GM18498 (cell line): Measurements from ENCODE around the gene SURF4.
A peak's percentile ranks its signal among the peaks of the same experiment; 100 is the strongest.

ENCODE experiments used
- ATAC-seq: cut with Tn5 transposase; IDR thresholded peaks from one replicate; pipeline ENCODE4 v1.9.1; 2021; ENCODE audit warnings: mild to moderate bottlenecking, moderate library complexity; ENCODE audit not compliant: unreplicated experiment

SURF4 gene

DNA sequence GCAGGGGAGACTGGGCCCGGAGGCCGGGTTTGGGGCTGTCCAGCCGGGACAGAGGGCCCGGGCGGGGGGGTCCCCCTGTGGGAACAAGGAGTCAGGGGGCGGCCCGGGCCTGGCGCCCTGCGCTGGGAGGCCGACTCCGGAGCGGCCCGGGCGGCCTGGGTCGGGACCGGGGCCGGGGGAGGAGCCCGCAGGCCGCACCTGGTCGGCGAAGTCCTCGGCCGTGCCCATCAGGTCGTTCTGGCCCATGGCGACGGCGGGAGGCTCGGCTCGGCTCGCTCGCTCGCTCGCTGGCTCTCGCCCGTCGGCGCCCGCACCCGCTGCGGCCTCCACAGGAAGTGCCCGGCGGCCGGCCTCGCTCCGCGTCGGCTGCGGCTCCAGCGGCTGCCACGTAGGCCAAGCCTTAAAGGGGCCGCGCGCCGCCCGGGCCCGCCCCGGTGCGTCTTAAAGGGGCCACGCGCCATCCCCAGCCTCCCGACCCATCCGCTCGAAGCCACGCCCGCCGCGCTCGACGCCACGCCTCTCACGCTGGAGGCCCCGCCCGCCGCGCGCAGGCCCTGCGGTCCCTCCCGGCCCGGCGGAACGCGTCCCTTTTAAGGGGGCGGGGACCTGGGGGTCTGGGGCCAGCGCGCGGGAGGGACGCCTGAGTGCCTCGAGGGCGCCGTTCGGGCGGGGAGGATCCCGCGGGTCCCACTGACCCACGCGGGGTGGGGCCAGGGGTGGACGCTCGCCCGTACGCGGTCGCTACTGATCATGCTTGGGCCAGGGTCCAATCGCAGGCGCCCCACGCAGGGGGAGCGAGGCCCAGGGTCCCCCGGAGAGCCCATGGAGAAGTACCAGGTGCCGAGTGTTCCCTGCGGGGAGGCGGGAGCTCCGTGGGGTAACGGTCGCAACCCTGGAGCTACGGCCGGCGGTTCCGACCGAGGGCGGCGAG is at the start of gene SURF4, which contains the start of gene STKLD1:
Gene SURF4, minus strand, starts transcription at position 337 of the 931 bp plus-strand sequence. Its CDS starts 91 bp downstream, at position 246.
Gene STKLD1, plus strand, starts transcription at position 643 of the 931 bp plus-strand sequence. Its CDS starts 108 bp downstream, at position 751.
- peak; percentile 91 for ATAC-seq

DNA sequence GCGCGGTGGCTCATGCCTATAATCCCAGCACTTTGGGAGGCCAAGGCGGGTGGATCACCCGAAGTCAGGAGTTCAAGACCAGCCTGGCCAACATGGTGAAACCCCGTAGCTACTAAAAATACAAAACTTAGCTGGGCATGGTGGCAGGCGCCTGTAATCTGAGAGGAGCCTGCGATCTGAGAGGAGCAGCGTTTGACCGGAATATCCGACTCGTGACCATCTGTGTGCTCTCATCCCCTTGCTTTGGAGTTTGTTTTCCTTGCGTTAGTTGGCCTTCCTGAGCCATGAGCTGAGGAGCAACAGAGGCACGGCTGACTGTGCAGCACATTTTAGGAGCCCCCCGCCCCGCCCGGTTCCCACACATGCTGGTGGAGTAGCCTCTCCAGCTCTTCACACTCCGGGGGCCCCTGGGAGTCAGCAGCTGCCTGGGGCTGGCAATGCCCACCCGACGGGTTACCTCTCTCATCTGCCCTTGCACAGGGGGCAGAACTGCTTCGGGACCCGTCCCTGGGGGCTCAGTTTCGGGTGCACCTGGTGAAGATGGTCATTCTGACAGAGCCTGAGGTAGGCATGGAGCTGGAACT is 49.3 kb upstream of the SURF4 start:
- no peak for ATAC-seq

DNA sequence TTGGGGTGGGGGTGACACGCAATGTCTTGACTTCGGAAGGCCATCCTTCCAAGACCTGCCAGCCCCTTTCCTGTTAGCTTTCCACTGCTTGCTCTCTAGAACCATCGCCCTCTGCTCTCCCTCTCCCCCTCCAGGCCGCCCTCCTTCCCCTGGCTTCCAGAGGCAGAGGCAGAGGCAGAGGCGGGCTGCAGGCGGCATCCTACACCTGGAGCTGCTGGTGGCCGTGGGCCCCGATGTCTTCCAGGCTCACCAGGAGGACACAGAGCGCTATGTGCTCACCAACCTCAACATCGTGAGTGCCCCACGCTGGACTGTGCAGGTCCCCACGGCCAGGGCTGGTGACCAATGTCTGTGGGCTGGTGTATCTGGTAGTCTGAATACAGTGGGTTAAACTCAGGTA is 48.3 kb upstream of the SURF4 start:
- ATAC-seq: no peak

DNA sequence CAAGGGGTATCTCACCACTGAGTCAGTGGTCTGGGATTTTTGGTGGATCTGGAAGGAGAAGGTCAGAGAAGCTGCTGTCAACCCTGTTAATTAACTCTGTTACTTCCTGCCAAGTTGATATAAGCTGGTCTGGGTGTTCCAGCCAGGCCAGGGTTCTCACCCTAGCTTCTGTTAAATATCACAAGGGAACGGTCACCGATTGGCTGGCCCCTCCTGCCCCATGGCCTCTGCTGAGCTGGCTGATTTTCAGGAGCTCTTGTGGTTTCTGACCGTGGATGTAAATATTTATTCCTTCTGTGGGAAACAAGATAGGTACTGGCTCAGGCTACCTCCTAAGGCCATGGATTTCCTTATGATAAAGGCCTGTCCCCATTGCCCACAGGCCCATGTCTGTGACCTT is 47.4 kb upstream of the SURF4 start:
- ATAC-seq: no peak

DNA sequence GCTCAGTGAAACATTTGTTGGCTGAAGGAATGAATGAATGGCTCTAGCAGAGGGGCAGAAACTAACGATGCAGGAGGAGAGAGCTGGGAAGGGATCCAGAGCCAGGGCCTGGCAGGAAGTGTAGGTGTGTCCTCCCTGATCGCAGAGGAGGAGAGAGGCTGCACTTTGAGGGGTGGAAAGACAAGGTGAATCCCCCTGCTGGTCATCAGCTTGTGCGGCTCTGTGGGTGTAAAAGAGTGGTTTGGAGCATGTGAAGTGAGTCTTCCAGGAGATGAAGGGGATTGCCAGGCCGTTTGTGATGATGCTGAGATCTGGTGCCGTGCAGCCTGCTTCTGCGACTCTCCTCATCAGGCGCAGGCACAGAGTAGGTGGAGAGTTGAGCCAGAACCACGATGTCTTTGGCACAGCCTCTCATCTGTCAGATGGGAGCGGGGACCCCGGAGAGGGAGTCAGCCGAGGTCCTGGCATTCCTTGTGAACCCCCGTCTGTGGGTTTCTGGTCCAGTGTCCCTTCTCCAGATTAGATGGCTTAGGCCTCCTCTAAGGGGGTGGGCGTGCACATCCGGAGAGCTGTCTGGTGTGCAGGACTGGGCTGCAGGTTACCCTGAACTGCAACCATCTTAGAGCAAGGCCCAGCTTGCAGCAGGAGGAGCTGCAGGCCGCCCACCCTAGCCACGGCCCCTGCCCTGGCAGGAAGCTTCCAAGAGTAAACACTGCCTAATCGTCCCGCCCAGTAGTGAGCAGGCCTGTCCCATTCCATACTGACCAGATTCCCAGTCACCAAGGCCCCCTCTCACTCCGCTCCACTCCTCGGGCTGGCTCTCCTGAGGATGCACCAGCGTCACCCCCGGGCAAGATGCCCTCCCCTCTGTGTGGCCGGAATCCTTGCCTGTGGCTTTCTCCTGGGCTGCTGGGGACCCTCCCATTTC is 46.0 kb upstream of the SURF4 start, which contains the start of gene ADAMTS13:
Gene ADAMTS13, plus strand, starts transcription at position 753 of the 928 bp plus-strand sequence. Its CDS starts 77 bp downstream, at position 830.
- no peak for ATAC-seq

DNA sequence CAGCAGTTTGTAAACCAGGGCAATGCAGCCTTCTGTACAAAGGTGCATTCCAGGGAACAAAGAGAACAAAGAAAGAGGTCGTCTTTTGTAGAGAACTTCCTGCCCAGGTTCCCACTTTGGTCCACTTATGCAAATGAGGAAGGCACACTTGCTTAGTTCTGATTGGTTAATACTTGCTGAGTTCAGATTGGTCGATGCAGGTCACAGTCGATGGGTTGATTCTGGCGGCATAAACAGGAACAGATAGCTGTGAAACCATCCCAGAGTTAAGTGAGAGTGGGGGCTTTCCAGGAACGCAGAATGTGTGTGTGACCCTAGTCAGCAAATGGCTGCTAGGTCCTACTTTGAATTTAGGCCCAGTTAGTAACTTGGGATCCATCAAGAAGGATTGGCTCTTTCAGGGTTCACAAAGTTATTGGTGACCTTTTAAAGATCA is 44.5 kb upstream of the SURF4 start:
- ATAC-seq: no peak

DNA sequence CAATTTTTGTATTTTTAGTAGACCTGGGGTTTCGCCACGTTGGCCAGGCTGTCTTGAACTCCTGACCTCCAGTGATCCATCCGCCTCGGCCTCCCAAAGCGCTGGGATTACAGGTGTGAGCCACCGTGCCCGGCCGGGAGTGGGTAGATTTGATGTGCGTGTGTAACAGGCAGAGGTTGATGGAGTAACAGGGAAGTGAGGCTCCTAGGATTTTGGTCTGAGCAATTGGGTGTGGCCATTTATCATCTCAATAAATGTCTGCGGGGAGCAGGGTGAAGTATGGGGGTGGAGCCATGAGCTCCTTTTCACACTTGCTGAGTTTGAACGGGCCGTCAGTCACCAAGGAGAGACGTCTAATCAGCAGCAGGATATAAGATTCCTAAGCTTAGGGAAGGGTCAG is 43.1 kb upstream of the SURF4 start:
- ATAC-seq: no peak

DNA sequence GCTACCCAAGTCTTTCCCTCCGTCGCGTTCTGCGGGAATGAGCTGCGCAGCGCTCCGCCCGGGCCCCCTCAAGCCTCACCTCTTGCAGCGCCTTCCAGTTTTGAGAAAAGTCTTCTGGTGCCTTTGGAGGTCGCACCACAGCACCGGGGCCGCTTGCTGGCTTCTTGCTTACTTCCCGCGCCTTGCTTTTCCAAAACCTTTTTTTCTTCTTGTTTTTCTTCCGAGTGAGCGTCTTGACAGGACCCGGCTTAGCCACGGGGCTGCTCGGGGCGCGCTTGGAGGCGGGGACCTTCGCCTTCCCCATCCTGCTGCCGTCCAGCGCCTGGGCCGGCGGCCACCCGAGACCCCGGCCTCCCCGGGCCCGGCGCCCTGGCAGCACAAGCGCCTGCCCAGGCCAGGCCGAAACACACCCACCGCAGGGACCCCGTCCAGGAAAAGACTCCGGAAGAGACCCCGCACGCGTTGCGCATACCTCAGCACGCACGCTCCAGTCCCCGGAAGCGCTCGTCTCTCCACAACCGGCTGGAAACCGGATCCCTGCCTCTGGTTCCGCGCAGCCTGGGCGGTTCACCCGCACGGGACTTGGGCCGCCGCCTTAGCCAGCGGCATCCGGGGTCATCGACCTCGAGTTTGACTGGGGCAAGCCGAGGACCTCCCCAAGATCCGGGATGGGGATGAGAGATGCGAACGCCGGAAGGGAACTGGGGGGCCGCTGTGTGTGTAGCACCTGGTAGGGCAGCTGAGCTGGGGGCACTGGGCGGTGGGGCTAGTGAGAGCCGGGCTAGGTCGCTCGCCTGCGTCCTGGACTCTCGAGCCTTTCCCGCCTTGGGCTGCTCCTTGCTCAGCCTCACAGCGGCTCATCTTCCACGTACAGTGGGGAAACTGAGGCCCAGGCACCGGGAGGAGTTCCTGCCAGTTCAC is 41.9 kb upstream of the SURF4 start, which contains the start of gene REXO4:
Gene REXO4, minus strand, starts transcription at position 470 of the 921 bp plus-strand sequence. Its CDS starts 166 bp downstream, at position 304.
- ATAC-seq: peak; percentile 78

DNA sequence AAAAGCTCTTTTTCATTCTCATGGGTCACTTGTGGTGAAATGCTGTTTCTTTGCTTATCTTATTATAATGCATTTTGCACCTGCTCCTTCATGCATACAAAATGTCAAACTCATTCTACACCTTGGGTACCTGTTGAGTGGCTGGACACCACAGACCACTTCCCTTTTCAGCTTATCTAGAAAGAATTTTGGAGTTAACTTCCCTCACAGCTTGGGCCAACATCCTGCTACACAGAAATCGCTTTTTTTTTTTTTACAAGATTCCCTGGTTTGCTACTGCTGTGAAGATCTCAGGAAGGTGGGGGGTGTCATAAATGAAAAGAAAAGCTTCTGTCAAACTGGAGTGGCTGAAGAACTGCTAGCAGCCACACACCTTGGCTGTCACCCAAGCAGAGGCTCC is 39.3 kb upstream of the SURF4 start:
- ATAC-seq: no peak

DNA sequence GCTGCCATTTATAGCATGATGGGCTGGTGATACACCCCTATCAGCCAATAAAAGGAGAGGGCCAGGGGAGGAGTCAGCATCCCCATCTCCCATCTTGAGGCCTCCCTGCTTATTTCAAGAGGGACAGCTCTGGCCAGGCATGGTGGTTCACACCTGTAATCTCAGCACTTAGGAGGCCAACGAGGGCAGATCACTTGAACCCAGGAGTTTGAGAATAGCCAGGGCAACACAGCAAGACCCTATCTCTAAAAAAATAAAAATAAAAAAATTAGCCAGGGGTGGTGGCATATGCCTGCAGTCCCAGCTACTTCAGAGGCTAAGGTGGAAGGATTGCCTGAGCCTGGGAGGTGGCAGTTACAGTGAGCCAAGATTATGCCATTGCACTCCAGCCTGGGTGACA is 32.2 kb upstream of the SURF4 start:
- ATAC-seq: no peak

DNA sequence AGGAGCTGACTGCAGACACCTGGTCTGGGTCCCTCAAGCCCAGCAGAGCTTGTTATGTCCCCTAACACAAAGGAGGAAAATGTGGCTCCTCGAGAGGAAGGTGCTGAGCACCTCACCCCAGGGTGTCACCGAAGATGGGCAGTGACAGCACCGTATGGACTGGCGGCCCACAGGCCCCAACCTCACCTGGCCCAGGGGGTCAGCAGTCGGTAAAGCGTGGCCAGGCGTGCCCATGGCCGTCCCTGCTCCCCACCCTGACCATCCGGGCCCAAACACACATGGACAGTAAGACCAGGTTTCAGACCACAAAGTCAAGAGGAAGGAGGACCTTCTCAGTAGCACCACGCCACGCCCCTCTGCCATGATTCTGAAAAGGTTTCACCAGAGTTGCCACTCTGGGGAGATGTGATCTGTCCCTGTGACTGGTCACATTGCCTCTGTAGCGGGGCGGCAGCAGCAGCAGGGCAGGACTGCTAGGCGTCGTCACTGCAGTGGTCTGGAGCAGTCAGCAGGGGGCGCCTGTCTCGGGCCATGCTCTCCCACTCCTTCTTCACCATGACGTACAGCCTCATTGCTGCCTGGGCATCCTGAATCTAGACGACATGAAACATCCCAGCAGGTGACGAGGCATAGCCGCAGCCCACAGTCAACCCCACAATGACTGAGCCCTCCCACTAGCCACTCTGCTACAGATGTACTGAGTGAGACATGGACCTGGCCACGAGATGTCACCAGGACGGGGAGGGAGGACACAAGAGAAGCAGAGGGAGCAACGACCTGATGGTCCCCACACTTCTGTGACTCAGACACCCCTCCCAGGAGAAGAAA is 30.8 kb upstream of the SURF4 start:
- ATAC-seq: peak; percentile 54

DNA sequence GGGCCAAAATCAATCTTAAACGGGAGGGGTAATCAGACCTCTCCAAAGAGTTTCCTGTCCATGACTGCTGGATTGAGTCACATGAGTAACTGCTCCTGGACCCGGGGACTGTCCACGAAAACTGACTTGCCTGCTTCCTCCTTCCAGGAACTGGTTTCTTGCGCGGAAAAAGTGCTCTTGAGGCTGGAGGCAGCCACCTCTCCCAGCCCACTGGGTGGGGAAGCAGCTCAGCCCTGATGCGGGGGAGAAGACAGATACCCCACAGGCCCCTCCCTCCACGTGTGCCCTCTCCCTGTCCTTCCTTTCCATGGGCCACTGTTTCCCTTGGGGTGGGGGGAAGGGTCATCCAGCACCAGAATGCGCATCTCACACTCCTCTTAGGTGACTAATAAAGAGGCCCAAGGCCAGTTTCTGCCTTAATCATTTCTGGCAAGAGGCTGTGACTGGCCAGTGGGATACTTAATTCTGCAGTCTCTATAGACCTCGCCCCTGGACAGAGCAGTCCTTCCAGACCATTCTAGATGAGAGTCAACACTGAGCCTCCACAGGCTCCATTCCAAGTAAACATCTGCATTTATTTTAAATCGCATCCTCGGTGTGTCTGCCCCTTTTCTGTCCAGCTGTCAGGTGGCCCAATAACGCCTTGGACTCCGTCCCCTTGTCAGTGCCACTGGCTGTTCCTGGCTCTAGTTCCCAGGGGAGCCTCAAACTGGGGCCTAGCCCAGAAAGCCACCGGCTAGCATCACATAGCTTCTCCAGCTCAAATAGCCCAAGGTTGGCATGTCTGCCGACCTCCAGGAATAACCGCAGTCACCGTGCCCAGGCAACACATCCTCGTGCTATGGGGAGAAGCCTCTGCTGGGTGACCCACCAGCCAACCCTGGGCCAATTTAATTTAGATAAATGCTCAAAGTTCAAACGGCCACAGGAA is 29.9 kb upstream of the SURF4 start:
- ATAC-seq: no peak

DNA sequence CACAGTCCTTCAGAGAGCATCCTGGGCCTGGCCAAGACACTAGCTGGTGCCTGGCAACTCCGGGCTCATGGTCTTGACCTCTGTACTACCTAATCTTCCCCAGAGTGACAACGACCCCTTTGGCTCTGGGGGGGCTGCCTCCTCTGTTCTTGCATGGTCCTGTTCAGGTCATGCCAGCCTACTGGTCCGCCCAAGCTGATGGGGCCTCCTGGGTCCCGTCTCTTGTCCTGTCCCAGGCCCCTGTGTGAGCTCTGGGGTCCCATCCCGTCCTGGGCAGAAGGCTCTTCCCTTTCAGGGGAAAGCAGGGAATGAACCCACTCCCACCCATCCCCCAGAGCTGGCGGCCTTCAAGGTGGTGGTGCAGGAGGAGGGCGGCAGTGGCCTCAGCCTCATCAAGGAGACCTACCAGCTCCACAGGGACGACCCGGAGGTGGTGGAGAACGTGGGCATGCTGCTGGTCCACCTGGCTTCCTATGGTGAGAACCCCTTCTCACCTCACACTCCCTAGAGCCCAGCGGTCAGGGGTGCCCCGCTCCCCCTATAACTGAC is 28.7 kb upstream of the SURF4 start:
- ATAC-seq: no peak

DNA sequence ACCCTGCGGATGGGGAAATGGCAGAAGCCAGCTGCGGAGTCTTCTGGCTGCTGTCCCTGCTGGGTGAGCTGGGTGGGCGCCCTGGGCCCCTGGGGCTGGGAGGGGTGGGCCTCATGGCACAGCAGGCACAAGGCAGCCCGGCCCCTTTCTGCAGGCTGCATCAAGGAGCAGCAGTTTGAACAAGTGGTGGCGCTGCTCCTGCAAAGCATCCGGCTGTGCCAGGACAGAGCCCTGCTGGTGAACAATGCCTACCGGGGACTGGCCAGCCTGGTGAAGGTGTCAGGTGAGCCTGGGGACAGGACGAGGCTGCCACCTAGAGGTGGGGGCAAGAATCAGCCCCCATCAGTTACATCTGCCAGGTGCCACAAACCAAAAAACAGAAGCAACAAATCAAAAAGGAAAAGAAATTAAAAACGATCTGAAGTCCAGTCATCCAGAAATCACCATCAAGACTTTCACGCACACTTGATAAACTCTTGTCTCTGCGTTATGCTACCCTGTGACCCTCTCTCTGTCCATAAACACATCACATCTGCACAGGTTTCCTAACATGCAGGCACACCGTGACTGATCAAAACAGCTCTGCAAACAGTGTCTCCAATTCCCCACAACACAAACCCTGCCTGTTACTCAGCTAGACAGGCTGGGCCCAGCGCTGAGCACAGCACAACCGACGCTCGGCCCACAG is 28.1 kb upstream of the SURF4 start:
- no peak for ATAC-seq

DNA sequence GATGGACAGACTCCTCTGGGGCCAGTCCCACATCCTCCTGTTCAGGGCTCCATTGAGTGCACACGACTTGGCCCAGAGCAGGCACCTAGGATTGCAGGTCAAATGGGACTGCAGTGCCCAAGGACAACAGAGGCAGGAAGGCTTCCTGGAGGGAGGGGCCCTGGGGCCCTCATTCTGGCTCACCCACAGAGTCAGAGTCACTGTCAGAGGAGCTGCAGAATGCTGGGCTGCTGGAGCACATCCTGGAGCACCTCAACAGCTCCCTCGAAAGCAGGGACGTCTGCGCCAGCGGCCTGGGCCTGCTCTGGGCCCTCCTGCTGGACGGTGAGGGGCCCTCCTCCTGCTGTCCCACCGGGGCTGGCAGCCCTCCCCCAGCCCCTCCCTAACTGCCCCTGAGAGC is 26.8 kb upstream of the SURF4 start:
- no peak for ATAC-seq

DNA sequence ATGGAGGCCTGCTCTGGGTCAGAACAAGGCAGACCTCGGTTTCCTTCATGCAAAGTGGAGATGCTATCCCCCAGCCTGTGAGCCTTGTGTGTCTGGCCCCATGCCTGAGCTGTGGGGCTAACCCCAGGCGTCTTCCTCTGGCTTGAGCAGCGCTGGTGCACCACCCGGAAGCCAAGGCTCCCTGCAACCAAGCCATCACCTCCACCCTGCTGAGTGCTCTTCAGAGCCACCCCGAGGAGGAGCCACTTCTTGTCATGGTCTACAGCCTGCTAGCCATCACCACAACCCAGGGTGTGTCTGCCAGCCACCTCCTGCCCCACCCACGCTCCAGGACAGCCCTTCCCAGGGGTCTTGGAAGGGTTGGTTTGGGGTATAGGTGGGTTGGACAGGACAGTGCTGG is 25.7 kb upstream of the SURF4 start:
- ATAC-seq: no peak

DNA sequence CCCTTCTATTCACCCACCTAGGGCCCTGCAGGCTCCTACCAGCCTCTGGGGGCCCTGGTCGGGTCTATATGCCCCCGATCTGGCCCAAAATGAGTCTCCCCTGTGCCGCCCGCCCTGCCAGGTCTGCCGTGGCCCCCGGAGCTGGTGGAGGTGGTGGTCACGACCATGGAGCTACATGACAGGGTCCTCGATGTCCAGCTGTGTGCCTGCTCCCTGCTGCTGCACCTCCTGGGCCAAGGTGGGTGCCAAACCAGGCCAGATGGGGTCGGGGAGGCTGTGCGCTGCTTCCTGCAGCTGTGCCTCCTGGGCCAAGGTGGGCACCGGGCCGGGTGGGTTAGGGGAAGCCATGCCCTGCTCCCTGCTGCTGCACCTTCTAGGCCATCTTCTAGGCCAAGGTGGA is 24.4 kb upstream of the SURF4 start:
- no peak for ATAC-seq
